ENCODE measurements around the gene WHRN. TPM values are rescaled to one million over a fixed set of nuclear protein-coding genes. Genes with fewer than 3 reads are reported as not detected.

The WHRN gene
- total RNA-seq, 1 experiment from 2014 or later, result 19.8 TPM

- CTCF ChIA-PET, result no interaction called here
- Histone ChIP-seq H3K9me2 (ENCODE audit: insufficient read depth) (no peaks in the 10 kb centered on the region), H3F3A (ENCODE audit: insufficient read depth, low read depth) (no peaks in the 10 kb centered on the region), H3K4me3 (no peak overlapping the region), H3K27ac (no peak overlapping the region), H3K36me3 (ENCODE audit: low read depth) (no peaks in the 10 kb centered on the region), H3K9me3 (ENCODE audit: insufficient read depth, low read depth) (no peaks in the 10 kb centered on the region), H4K20me1 (ENCODE audit: insufficient read depth) (no peaks in the 10 kb centered on the region), H3K4me1 (replicated peaks; ENCODE audit: insufficient read depth) (no peaks in the 10 kb centered on the region), H2AFZ (no peak overlapping the region), H3K79me2 (ENCODE audit: low read depth) (no peaks in the 10 kb centered on the region), H3K4me2 (no peak overlapping the region), H3K27me3 (ENCODE audit: insufficient read depth, low read depth) (no peaks in the 10 kb centered on the region)
- no peak for TF ChIP-seq EZH2 (IDR thresholded peaks at IDR 0.05; ENCODE audit: low read depth)
- no peak for TF ChIP-seq CTCF (conservative IDR thresholded peaks at IDR 0.05)
- intact Hi-C loops (cut with micrococcal nuclease; ENCODE audit: unreplicated experiment), result no loop called here
- DNase-seq, result no peak
- POLR2A ChIA-PET (ENCODE audit: unreplicated experiment), result interaction anchor here (0.6 kb wide), 1 partner anchor 208 kb away, joined by 6 read pairs; no protein-coding TSS in a partner anchor
- BruUV-seq (replicated peaks), result no TSS peak
These were observed 32.4 kb downstream of the WHRN start for GRCh38 chr9:114472765-114473446.

GRCh38 chr9:114471157-114471556, 34.1 kb downstream of the WHRN start:
- no peak for DNase-seq
- H3K4me2 ChIP-seq, result no peak overlapping the region
- no peaks in the 10 kb centered on the region for H3K36me3 ChIP-seq (ENCODE audit: low read depth)
- TF ChIP-seq CTCF (conservative IDR thresholded peaks at IDR 0.05), result no peak
- H3K27me3 ChIP-seq (ENCODE audit: insufficient read depth, low read depth), result no peaks in the 10 kb centered on the region
- H3K79me2 ChIP-seq (ENCODE audit: low read depth), result no peaks in the 10 kb centered on the region
- no peaks in the 10 kb centered on the region for H3K4me1 ChIP-seq (replicated peaks; ENCODE audit: insufficient read depth)
- no peak overlapping the region for H3K27ac ChIP-seq
- H3K9me3 ChIP-seq (ENCODE audit: insufficient read depth, low read depth), result no peaks in the 10 kb centered on the region
- no peak overlapping the region for H3K4me3 ChIP-seq
- no TSS peak for BruUV-seq (replicated peaks)
- ChIA-PET POLR2A (ENCODE audit: unreplicated experiment) (no interaction called here), CTCF (no interaction called here)
- intact Hi-C loops (cut with micrococcal nuclease; ENCODE audit: unreplicated experiment), result no loop called here
- no peaks in the 10 kb centered on the region for H3F3A ChIP-seq (ENCODE audit: insufficient read depth, low read depth)
- H3K9me2 ChIP-seq (ENCODE audit: insufficient read depth), result no peaks in the 10 kb centered on the region
- no peaks in the 10 kb centered on the region for H4K20me1 ChIP-seq (ENCODE audit: insufficient read depth)
- H2AFZ ChIP-seq, result no peak overlapping the region

GRCh38 chr9:114470581-114470980, 34.7 kb downstream of the WHRN start:
- DNase-seq, result no peak
- H3K27ac ChIP-seq, result no peak overlapping the region
- H2AFZ ChIP-seq, result no peak overlapping the region
- BruUV-seq (replicated peaks), result no TSS peak
- H3K27me3 ChIP-seq (ENCODE audit: insufficient read depth, low read depth), result no peaks in the 10 kb centered on the region
- H3K4me2 ChIP-seq, result no peak overlapping the region
- H3K4me1 ChIP-seq (replicated peaks; ENCODE audit: insufficient read depth), result no peaks in the 10 kb centered on the region
- H4K20me1 ChIP-seq (ENCODE audit: insufficient read depth), result no peaks in the 10 kb centered on the region
- CTCF ChIA-PET, result no interaction called here
- H3K36me3 ChIP-seq (ENCODE audit: low read depth), result no peaks in the 10 kb centered on the region
- TF ChIP-seq CTCF (conservative IDR thresholded peaks at IDR 0.05) (no peak), EZH2 (IDR thresholded peaks at IDR 0.05; ENCODE audit: low read depth) (no peak)
- H3K79me2 ChIP-seq (ENCODE audit: low read depth), result no peaks in the 10 kb centered on the region
- no peaks in the 10 kb centered on the region for H3F3A ChIP-seq (ENCODE audit: insufficient read depth, low read depth)
- POLR2A ChIA-PET (ENCODE audit: unreplicated experiment), result no interaction called here
- H3K9me2 ChIP-seq (ENCODE audit: insufficient read depth), result no peaks in the 10 kb centered on the region
- no peaks in the 10 kb centered on the region for H3K9me3 ChIP-seq (ENCODE audit: insufficient read depth, low read depth)
- intact Hi-C loops (cut with micrococcal nuclease; ENCODE audit: unreplicated experiment), result no loop called here
- no peak overlapping the region for H3K4me3 ChIP-seq

Data from PC-9 (cell line).